Adrenal gland (tissue), 12 donors: ENCODE data around the gene CDV3. TPM values are rescaled to one million over a fixed set of nuclear protein-coding genes. Genes with fewer than 3 reads are reported as not detected.

ENCODE experiments used
- DNase-seq, 7 donors: peaks; one replicate each; pipeline ENCODE4 v3.0.0-alpha.2; 2019 to 2020
- H3K27ac ChIP-seq, 5 donors: fragments of 200-600 bp; sonication (generic) in 4 of 5; 1 replicate in 3 of 5; 2 replicates in 2 of 5; pipeline versions ENCODE4 v1.5.1 to v1.8.0; 2016 to 2020; ENCODE audit warnings: mild to moderate bottlenecking in 1 of 5
- H3K27me3 ChIP-seq: fragments of 200-600 bp; 2 replicates; pipeline ENCODE4 v1.8.0; 2021
- H3K36me3 ChIP-seq, 2 donors: fragments of 200-600 bp; replicated peaks in 1 of 2; 1 replicate in 1 of 2; 2 replicates in 1 of 2; pipeline versions ENCODE4 v1.5.1 to v1.8.0; 2018 to 2022
- H3K4me1 ChIP-seq, 2 donors: fragments of 200-600 bp; replicated peaks in 1 of 2; 1 replicate in 1 of 2; 2 replicates in 1 of 2; pipeline versions ENCODE4 v1.5.1 to v1.8.0; 2018 to 2021
- H3K4me3 ChIP-seq, 4 donors: fragments of 200-600 bp; sonication (generic) in 3 of 4; one replicate each; pipeline ENCODE4 v1.5.1; 2016 to 2018
- H3K9me3 ChIP-seq, 3 donors: fragments of 200-600 bp; sonication (generic) in 1 of 3; replicated peaks in 1 of 3; 1 replicate in 2 of 3; 2 replicates in 1 of 3; pipeline versions ENCODE4 v1.5.1 to v1.8.0; 2016 to 2021
- POLR2A ChIP-seq, 2 donors: fragments of 450-650 bp; IDR thresholded peaks; one replicate each; pipeline ENCODE4 v1.6.1; 2017; ENCODE audit warnings: antibody characterized with exemption in 2 of 2, mild to moderate bottlenecking in 2 of 2, moderate library complexity in 1 of 2
- WGBS, 4 donors: extraction: QIAGEN DNeasy Blood & Tissue Kit in 2 of 4; methylation state at CpG; one replicate each; pipeline versions ENCODE4 v1.1.5 to v1.1.7; 2013 to 2017; 5-methylcytosine and 5-hydroxymethylcytosine counted together
- intact Hi-C, 2 donors: fragments of 100-400 bp; cut with DNase I; formaldehyde crosslinking; loops; one replicate each; pipeline versions ENCODE4 v1.14.1 to v1.15.0; 2022 to 2023
- polyA plus RNA-seq, 3 donors: library from polyadenylated mRNA; stranded (reverse); fragments of 200-250 nt in 2 of 3; fragments of 350-450 nt in 1 of 3; fragmentation: Illumina TruSeq in 1 of 3; extraction: RNeasy Lipid Tissue Mini Kit (QIAGEN cat#74804) in 1 of 3; gene quantifications; one replicate each; pipeline ENCODE4 v1.2.3, GENCODE V29; 2013 to 2014
- total RNA-seq, 9 donors: library from RNA; depleted of rRNA in 4 of 9; stranded (reverse); fragments of >200 nt in 4 of 9; fragments of 120-200 nt in 1 of 9; fragmentation: NEBNext Ultra II Directional in 1 of 9; extraction: Animal tissue kit (Norgen Biotek cat#: 25700) in 1 of 9; gene quantifications; one replicate each; pipeline versions ENCODE4 v1.1.0 to v1.2.4, GENCODE V29; 2013 to 2023
- TF ChIP-seq, protein P1 (sequence below), 6 experiments: fragments of 450-650 bp in 4 of 6; fragments of 200-600 bp in 2 of 6; sonication (generic) in 1 of 6; IDR thresholded peaks; 1 replicate in 5 of 6; 2 replicates in 1 of 6; pipeline versions ENCODE4 v1.5.1 to v1.8.0; 2016 to 2021; ENCODE audit warnings: antibody characterized with exemption in 6 of 6, mild to moderate bottlenecking in 2 of 6, moderate library complexity in 1 of 6
- donor health status: healthy with polysubstance abuse.
- donor health status: Bipolar disorder and iron deficiency.
- donor health status: DM: yes; HTN: yes; CAD: no.
- donor health status: DM: no; HTN: no; CAD: no.
- donor health status: DM: no; HTN: no; CAD: no.
- donor health status: DM: yes; HTN: yes; CAD: no.

Gene CDV3
- total and polyA plus RNA-seq, 12 donors, result 30.8 to 309 (median 124) TPM

DNA sequence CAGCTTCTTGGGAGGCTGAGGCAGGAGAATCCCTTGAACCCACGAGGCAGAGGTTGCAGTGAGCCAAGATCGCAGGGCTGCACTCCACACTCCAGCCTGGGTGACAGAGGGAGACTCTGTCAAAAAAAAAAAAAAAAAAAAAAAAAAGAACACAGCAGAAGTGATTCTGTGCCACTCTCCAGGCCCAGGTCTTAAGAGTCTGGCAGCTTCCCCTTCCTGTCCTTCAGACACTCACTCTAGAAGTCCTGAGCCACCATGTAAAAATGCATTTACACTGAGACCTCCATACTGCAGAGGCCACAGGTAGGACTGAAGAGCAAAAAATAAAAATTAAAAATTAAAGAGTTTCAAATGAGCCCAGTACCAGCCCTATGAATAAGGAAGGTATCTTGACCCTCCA lies 11.8 kb upstream of the CDV3 start:
- Histone ChIP-seq H3K27ac (no peak overlapping the region), H3K9me3 (no peaks in the 10 kb centered on the region), H3K4me3 (no peak overlapping the region), H3K27me3 (no peaks in the 10 kb centered on the region), H3K4me1 (no peaks in the 10 kb centered on the region), H3K36me3 (no peaks in the 10 kb centered on the region)
- WGBS, 4 donors, result 72 to 90% (median 87%) methylated on average over 2 of the region's 2 CpGs
- intact Hi-C loops, result loop anchor here in 1 of 2 donors (10.0 kb wide), 1 partner anchor 87 kb away; no protein-coding TSS in a partner anchor
- DNase-seq, result no peak
- TF ChIP-seq, protein P1, sequence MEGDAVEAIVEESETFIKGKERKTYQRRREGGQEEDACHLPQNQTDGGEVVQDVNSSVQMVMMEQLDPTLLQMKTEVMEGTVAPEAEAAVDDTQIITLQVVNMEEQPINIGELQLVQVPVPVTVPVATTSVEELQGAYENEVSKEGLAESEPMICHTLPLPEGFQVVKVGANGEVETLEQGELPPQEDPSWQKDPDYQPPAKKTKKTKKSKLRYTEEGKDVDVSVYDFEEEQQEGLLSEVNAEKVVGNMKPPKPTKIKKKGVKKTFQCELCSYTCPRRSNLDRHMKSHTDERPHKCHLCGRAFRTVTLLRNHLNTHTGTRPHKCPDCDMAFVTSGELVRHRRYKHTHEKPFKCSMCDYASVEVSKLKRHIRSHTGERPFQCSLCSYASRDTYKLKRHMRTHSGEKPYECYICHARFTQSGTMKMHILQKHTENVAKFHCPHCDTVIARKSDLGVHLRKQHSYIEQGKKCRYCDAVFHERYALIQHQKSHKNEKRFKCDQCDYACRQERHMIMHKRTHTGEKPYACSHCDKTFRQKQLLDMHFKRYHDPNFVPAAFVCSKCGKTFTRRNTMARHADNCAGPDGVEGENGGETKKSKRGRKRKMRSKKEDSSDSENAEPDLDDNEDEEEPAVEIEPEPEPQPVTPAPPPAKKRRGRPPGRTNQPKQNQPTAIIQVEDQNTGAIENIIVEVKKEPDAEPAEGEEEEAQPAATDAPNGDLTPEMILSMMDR (IDR thresholded peaks at IDR 0.05), result no peak
- TF ChIP-seq POLR2A (IDR thresholded peaks at IDR 0.05), result no peak

DNA sequence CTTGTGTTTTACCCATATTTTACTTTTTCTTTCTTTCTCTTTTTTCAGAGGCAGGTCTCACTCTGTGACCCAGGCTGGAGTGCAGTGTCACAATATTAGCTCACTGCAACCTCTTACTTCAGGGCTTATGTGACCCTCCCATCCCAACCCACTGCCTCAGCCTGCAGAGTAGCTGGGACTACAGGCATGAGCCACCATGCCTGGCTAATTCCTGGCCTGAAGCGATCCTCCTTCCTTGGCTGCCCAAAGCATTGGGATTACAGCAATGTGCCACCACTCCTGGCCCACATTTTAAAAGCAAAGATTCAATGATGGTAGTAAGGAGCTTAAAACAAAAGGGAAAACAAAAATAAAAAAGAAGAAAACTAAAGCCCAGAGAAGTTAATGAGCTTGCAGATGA lies 11.1 kb upstream of the CDV3 start:
- DNase-seq, result no peak
- H3K27me3 ChIP-seq, result no peaks in the 10 kb centered on the region
- no peak overlapping the region for H3K4me3 ChIP-seq
- WGBS, 4 donors, result 93 to 100% (median 95%) methylated on average over 1 of the region's 1 CpG
- intact Hi-C loops, result loop anchor here in 1 of 2 donors (10.0 kb wide), 1 partner anchor 88 kb away; no protein-coding TSS in a partner anchor
- no peaks in the 10 kb centered on the region for H3K4me1 ChIP-seq
- TF ChIP-seq POLR2A (IDR thresholded peaks at IDR 0.05), result no peak
- TF ChIP-seq, protein P1 (IDR thresholded peaks at IDR 0.05), result no peak
- no peaks in the 10 kb centered on the region for H3K9me3 ChIP-seq
- no peak overlapping the region for H3K27ac ChIP-seq
- no peaks in the 10 kb centered on the region for H3K36me3 ChIP-seq

DNA sequence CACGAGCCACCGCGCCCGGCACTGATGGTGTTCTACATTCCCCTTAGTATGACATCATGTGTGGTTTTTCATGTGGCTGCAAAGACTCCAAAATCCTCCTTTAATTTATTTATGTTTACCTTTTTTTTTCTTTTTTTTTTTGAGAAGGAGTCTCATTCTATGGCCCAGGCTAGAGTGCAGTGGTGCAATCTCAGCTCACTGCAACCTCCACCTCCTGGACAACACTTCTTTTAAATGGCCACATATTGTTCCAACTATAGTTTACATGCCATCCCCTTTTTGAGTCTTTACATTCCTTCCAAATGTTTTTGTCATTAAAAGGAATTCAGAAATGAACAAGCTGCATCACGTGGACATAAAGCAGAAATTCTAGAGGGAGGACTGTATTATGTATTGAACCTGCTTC lies 10.3 kb upstream of the CDV3 start:
- intact Hi-C loops, result loop anchor here in 1 of 2 donors (10.0 kb wide), 1 partner anchor 88 kb away; no protein-coding TSS in a partner anchor
- Histone ChIP-seq H3K36me3 (no peaks in the 10 kb centered on the region), H3K4me3 (no peak overlapping the region), H3K27ac (no peak overlapping the region), H3K27me3 (no peaks in the 10 kb centered on the region), H3K9me3 (no peaks in the 10 kb centered on the region), H3K4me1 (peaks cover 0 to under 1% of the 10 kb centered on the region in 2 donors)
- 77 to 89% (median 78%) methylated on average over 5 of the region's 5 CpGs for WGBS, 4 donors
- TF ChIP-seq POLR2A (IDR thresholded peaks at IDR 0.05), result no peak
- DNase-seq, result no peak

DNA sequence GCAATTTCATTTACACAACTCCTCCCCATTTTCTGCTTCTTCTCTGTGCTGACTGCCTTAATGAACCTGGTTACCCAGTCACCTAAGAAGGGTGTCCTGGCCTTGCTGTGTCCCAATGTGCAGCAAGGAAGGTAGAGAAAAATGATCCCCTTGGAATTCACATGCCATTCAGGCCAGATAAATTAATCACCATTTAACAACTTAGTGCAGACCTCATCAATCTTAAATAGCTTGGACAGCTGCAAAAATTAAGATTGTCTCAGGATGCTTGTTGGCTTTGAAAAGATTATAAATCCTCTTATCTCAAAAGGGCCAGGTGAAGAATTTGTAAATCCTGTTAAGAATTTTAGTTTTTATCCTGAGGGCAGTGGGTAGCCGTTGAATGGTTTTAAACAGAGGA lies 9.7 kb upstream of the CDV3 start:
- intact Hi-C loops, result loop anchor here in 1 of 2 donors (10.0 kb wide), 1 partner anchor 89 kb away; no protein-coding TSS in a partner anchor
- no peaks in the 10 kb centered on the region for H3K27me3 ChIP-seq
- H3K9me3 ChIP-seq, result no peaks in the 10 kb centered on the region
- H3K4me3 ChIP-seq, result no peak overlapping the region
- H3K36me3 ChIP-seq, result no peaks in the 10 kb centered on the region
- H3K4me1 ChIP-seq, result peaks cover 0 to 7% of the 10 kb centered on the region in 2 donors
- TF ChIP-seq POLR2A (IDR thresholded peaks at IDR 0.05), result no peak
- TF ChIP-seq, protein P1 (IDR thresholded peaks at IDR 0.05), result no peak
- no peak for DNase-seq
- WGBS, 4 donors, result 74 to 93% (median 79%) methylated on average over 1 of the region's 1 CpG
- no peak overlapping the region for H3K27ac ChIP-seq
